HCT116 (cell line): ENCODE results near the gene APOH. TPM values are rescaled to one million over a fixed set of nuclear protein-coding genes. Genes with fewer than 3 reads are reported as not detected.

Source experiments
- ATAC-seq: fragments of 200-7000 bp; cut with Tn5 transposase; 2 replicates; pipeline ENCODE4 v1.9.1; 2020; ENCODE audit warnings: mild to moderate bottlenecking, moderate library complexity
- BruUV-seq: library from RNA; stranded (reverse); fragments of 400-500 nt; replicated peaks from 2 replicates; lab custom pipeline; 2021; lab: Mats Ljungman, UMichigan
- CTCF ChIA-PET: fragments of 300-600 bp; sonication (Branson Sonifier 250); formaldehyde crosslinking; loops from one replicate; lab custom pipeline; 2021; ENCODE audit warnings: antibody characterized with exemption; lab: Charles Lee
- POLR2A ChIA-PET: fragments of 300-600, 350-600 bp; sonication (Branson Sonifier 250); formaldehyde crosslinking; loops from one replicate; lab custom pipeline; 2021; ENCODE audit warnings: antibody characterized with exemption; lab: Charles Lee
- RAD21 ChIA-PET, 2 experiments: fragments of 300-600 bp; sonication (Branson Sonifier 250); formaldehyde crosslinking; loops; one replicate each; lab custom pipeline; 2023; ENCODE audit warnings: low total read pairs in 2 of 2; ENCODE audit not compliant: uncharacterized antibody in 2 of 2, unreplicated experiment in 2 of 2, low non-redundant PET in 1 of 2; lab: Charles Lee
- DNase-seq: peaks from one replicate; pipeline ENCODE4 v3.0.0-alpha.2; 2010; ENCODE audit warnings: low read depth, low spot score
- H2AFZ ChIP-seq: fragments of 200-600 bp; shearing (Covaris generic), sonication (generic); 2 replicates; pipeline ENCODE4 v1.6.1; 2017; ENCODE audit warnings: low read depth, mixed run types, mixed read lengths, antibody characterized with exemption, low read length; ENCODE audit not compliant: poor library complexity, severe bottlenecking
- H3K27ac ChIP-seq: 2 replicates; pipeline ENCODE4 v1.5.1; 2012; ENCODE audit warnings: low read depth, low read length
- H3K27me3 ChIP-seq: fragments of 200-600 bp; sonication (generic); 2 replicates; pipeline ENCODE4 v1.6.1; 2016; ENCODE audit warnings: mixed run types, low read length, mixed read lengths; ENCODE audit not compliant: insufficient read depth
- H3K36me3 ChIP-seq, 2 experiments: fragments of 200-500 bp in 1 of 2; fragments of 200-600 bp in 1 of 2; sonication (Bioruptor generic) in 1 of 2; sonication (generic) in 1 of 2; 2 replicates each; pipeline versions ENCODE4 v1.5.1 to v1.6.1; 2014 to 2016; ENCODE audit warnings: low read length in 2 of 2, inconsistent platforms in 1 of 2, mixed read lengths in 1 of 2, mixed run types in 1 of 2; ENCODE audit not compliant: insufficient read depth in 2 of 2, control insufficient read depth in 1 of 2
- H3K4me1 ChIP-seq, 2 experiments: fragments of 200-600 bp in 1 of 2; sonication (generic) in 1 of 2; 2 replicates each; pipeline versions ENCODE4 v1.5.1 to v1.6.1; 2012 to 2017; ENCODE audit warnings: low read length in 2 of 2, inconsistent platforms in 1 of 2, mild to moderate bottlenecking in 1 of 2, mixed read lengths in 1 of 2, mixed run types in 1 of 2, moderate library complexity in 1 of 2; ENCODE audit not compliant: insufficient read depth in 2 of 2, control insufficient read depth in 1 of 2
- H3K4me2 ChIP-seq: fragments of 200-600 bp; sonication (generic); 2 replicates; pipeline ENCODE4 v1.6.1; 2017; ENCODE audit warnings: mixed run types, low read length, mixed read lengths
- H3K4me3 ChIP-seq, 2 experiments: fragments of 200-600 bp in 1 of 2; sonication (generic) in 1 of 2; replicated peaks in 1 of 2; 2 replicates each; pipeline ENCODE4 v1.5.1; 2011 to 2016; ENCODE audit warnings: low read length in 2 of 2, control low read depth in 1 of 2, low read depth in 1 of 2, mild to moderate bottlenecking in 1 of 2, mixed read lengths in 1 of 2, mixed run types in 1 of 2
- H3K79me2 ChIP-seq: fragments of 200-600 bp; sonication (generic); 2 replicates; pipeline ENCODE4 v1.6.1; 2017; ENCODE audit warnings: mild to moderate bottlenecking, mixed run types, low read length, moderate library complexity, mixed read lengths; ENCODE audit not compliant: insufficient read depth
- H3K9ac ChIP-seq: fragments of 200-600 bp; sonication (generic); 2 replicates; pipeline ENCODE4 v1.6.1; 2016; ENCODE audit warnings: low read length, mixed read lengths
- H3K9me2 ChIP-seq: fragments of 200-600 bp; sonication (generic), shearing (Covaris generic); 2 replicates; pipeline ENCODE4 v1.6.1; 2017; ENCODE audit warnings: mixed run types, mild to moderate bottlenecking, moderate library complexity; ENCODE audit not compliant: insufficient read depth
- H3K9me3 ChIP-seq, 2 experiments: fragments of 200-500 bp in 1 of 2; fragments of 200-600 bp in 1 of 2; sonication (Bioruptor generic) in 1 of 2; sonication (generic) in 1 of 2; 2 replicates each; pipeline ENCODE4 v1.6.1; 2014 to 2017; ENCODE audit warnings: low read length in 2 of 2, mixed read lengths in 2 of 2, inconsistent platforms in 1 of 2, low read depth in 1 of 2, mild to moderate bottlenecking in 1 of 2, mixed run types in 1 of 2, moderate library complexity in 1 of 2; ENCODE audit not compliant: control insufficient read depth in 1 of 2, insufficient read depth in 1 of 2
- H4K20me1 ChIP-seq: fragments of 200-600 bp; sonication (generic), shearing (Covaris generic); 2 replicates; pipeline ENCODE4 v1.6.1; 2017; ENCODE audit warnings: mixed run types, mild to moderate bottlenecking, moderate library complexity; ENCODE audit not compliant: insufficient read depth
- CBX3 ChIP-seq: IDR thresholded peaks from 2 replicates; pipeline ENCODE4 v1.6.1; 2012; ENCODE audit warnings: low read depth
- CEBPB ChIP-seq: IDR thresholded peaks from 2 replicates; pipeline ENCODE4 v1.6.1; 2012; ENCODE audit warnings: low read depth
- EGR1 ChIP-seq: IDR thresholded peaks from 2 replicates; pipeline ENCODE4 v1.6.1; 2012; ENCODE audit warnings: low read depth
- EZH2 ChIP-seq: fragments of 200-600 bp; sonication (generic); IDR thresholded peaks from 2 replicates; pipeline ENCODE4 v1.6.1; 2017; ENCODE audit warnings: antibody characterized with exemption, mixed run types
- FOSL1 ChIP-seq: IDR thresholded peaks from 2 replicates; pipeline ENCODE4 v1.6.1; 2012; ENCODE audit warnings: low read depth
- POLR2A ChIP-seq: IDR thresholded peaks from 2 replicates; pipeline ENCODE4 v1.7.0; 2011; ENCODE audit warnings: borderline replicate concordance; ENCODE audit not compliant: insufficient read depth, insufficient read length; ENCODE audit errors: extremely low read depth
- SRF ChIP-seq: IDR thresholded peaks from 2 replicates; pipeline ENCODE4 v1.6.1; 2012; ENCODE audit warnings: low read depth
- TCF7L2 ChIP-seq: IDR thresholded peaks from 2 replicates; pipeline ENCODE4 v1.7.0; 2011; ENCODE audit warnings: borderline replicate concordance, inconsistent platforms; ENCODE audit not compliant: insufficient read depth, insufficient read length; ENCODE audit errors: extremely low read depth
- intact Hi-C: fragments of 100-400 bp; cut with micrococcal nuclease; formaldehyde crosslinking; loops from 2 replicates; pipeline ENCODE4 v1.10.0; 2022
- total RNA-seq: library from RNA; stranded (reverse); gene quantifications from one replicate; pipeline ENCODE4 v1.2.1, GENCODE V29; 2021; ENCODE audit not compliant: unreplicated experiment
- TF ChIP-seq, protein P1 (sequence below): IDR thresholded peaks from 2 replicates; pipeline ENCODE4 v1.6.1; 2012; ENCODE audit warnings: low read depth

APOH gene
- total RNA-seq, 1 experiment from 2014 or later = 1.7 TPM

DNA sequence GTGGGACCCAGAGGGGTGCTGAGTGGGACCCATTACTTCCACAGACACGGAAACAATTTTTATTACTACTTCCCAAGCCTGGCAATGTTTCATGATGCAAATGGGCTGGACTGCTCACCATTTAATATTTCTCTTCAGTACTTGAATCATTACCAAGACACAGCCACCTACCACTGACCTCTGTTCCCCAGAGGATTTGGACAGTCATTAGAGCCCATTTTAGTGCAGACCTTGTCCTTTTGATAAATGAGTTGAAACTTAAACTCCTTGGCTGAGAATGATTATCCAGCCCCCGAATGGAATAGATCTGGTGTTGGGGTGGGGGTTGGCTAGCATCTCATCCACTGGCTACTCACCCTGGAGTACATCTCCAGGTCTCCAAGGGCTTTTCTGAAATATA lies 33.6 kb upstream of the APOH start:
- POLR2A ChIA-PET = no interaction called here
- no peaks in the 10 kb centered on the region for H3K4me1 ChIP-seq
- ATAC-seq = no peak
- H4K20me1 ChIP-seq = no peaks in the 10 kb centered on the region
- H3K9me2 ChIP-seq = no peaks in the 10 kb centered on the region
- no peak overlapping the region for H3K9ac ChIP-seq
- CTCF ChIA-PET = no interaction called here
- H3K36me3 ChIP-seq = no peaks in the 10 kb centered on the region
- no peak for DNase-seq
- H3K4me3 ChIP-seq = no peak overlapping the region
- no TSS peak for BruUV-seq
- H2AFZ ChIP-seq = no peak overlapping the region
- intact Hi-C loops = no loop called here
- RAD21 ChIA-PET = no interaction called here
- no peak overlapping the region for H3K4me2 ChIP-seq
- no peaks in the 10 kb centered on the region for H3K79me2 ChIP-seq
- H3K27ac ChIP-seq = no peak overlapping the region
- no peaks in the 10 kb centered on the region; the same call in 1 of the 2 replicates for H3K27me3 ChIP-seq
- no peak for TF ChIP-seq POLR2A
- TF ChIP-seq EZH2 = no peak
- no peak for TF ChIP-seq TCF7L2
- TF ChIP-seq EGR1 = no peak
- no peak for TF ChIP-seq CBX3
- TF ChIP-seq CEBPB = no peak
- TF ChIP-seq SRF = no peak
- TF ChIP-seq, protein P1, sequence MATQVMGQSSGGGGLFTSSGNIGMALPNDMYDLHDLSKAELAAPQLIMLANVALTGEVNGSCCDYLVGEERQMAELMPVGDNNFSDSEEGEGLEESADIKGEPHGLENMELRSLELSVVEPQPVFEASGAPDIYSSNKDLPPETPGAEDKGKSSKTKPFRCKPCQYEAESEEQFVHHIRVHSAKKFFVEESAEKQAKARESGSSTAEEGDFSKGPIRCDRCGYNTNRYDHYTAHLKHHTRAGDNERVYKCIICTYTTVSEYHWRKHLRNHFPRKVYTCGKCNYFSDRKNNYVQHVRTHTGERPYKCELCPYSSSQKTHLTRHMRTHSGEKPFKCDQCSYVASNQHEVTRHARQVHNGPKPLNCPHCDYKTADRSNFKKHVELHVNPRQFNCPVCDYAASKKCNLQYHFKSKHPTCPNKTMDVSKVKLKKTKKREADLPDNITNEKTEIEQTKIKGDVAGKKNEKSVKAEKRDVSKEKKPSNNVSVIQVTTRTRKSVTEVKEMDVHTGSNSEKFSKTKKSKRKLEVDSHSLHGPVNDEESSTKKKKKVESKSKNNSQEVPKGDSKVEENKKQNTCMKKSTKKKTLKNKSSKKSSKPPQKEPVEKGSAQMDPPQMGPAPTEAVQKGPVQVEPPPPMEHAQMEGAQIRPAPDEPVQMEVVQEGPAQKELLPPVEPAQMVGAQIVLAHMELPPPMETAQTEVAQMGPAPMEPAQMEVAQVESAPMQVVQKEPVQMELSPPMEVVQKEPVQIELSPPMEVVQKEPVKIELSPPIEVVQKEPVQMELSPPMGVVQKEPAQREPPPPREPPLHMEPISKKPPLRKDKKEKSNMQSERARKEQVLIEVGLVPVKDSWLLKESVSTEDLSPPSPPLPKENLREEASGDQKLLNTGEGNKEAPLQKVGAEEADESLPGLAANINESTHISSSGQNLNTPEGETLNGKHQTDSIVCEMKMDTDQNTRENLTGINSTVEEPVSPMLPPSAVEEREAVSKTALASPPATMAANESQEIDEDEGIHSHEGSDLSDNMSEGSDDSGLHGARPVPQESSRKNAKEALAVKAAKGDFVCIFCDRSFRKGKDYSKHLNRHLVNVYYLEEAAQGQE = no peak
- no peak for TF ChIP-seq FOSL1
- H3K9me3 ChIP-seq = no peaks in the 10 kb centered on the region
